ENCODE measurements around the gene NUDT19. TPM values are rescaled to one million over a fixed set of nuclear protein-coding genes. Genes with fewer than 3 reads are reported as not detected.
"Not testable (repeated sequence)": the region's sequence is repeated elsewhere in the genome, so short reads cannot be mapped to it uniquely, and the experiment has no call there.

Gene NUDT19
- total and polyA plus RNA-seq, 2 donors (not counting 3 experiments of a cell fraction or from before 2014, with no cell fraction given), result 6.6 to 14.0 TPM

DNA sequence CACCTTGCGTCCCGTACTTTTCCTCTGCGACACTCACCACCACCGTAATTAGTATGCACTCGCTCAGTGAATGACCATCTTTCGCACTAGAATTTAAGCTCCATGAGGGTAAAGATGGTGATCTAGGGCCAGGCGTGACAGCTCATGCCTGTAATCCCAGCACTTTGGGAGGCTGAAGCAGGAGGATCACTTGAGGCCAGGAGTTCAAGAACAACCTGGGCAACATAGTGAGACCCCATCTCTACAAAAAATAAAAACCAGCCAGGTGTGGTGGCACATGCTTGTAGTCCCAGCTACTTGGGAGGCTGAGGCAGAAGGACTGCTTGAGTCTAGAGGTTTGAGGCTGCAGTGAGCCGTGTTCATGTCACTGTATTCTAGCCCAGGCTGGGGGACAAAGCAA is 35.2 kb upstream of the NUDT19 start:
- H4K20me1 ChIP-seq (replicated peaks; ENCODE audit: control insufficient read depth, extremely low read depth, insufficient read depth, low read length); H3K36me3 ChIP-seq (ENCODE audit: control insufficient read depth in 2 of 2, extremely low read depth in 1 of 2, insufficient read depth in 2 of 2, low read length in 2 of 2); POLR2A ChIA-PET; BruUV-seq (replicated peaks); H3K9ac ChIP-seq (replicated peaks; ENCODE audit: extremely low read depth, insufficient read depth, low read length); H3K9me3 ChIP-seq (replicated peaks; ENCODE audit: control insufficient read depth, insufficient read depth, low read length); H3K4me3 ChIP-seq (replicated peaks in 1 of 3; ENCODE audit: insufficient read depth in 1 of 3, low read depth in 1 of 3, low read length in 3 of 3); H3K27me3 ChIP-seq (ENCODE audit: control insufficient read depth in 2 of 2, insufficient read depth in 2 of 2, low read length in 2 of 2); intact Hi-C loops (cut with micrococcal nuclease); H3K27ac ChIP-seq (ENCODE audit: insufficient read depth, low read depth, low read length); H3K4me1 ChIP-seq (ENCODE audit: control insufficient read depth, extremely low read depth, insufficient read depth, low read length); dilution Hi-C loops (cut with MboI; ENCODE audit: extremely low pct_ligation_motif_present, low sequenced_read_pairs); DNase-seq (ENCODE audit: low read depth, low spot score); H2AFZ ChIP-seq (ENCODE audit: low read depth, low read length); H3K9me1 ChIP-seq (replicated peaks; ENCODE audit: control insufficient read depth, extremely low read depth, insufficient read depth, low read length); H3K4me2 ChIP-seq (ENCODE audit: insufficient read depth, low read length); FAIRE-seq: not testable (repeated sequence)
- CTCF ChIA-PET, result interaction anchor here (0.7 to 1.8 kb wide), 3 partner anchors 8 to 1974 kb away, joined by 3 to 4 read pairs (median 4); no protein-coding TSS in a partner anchor
- H3K79me2 ChIP-seq (ENCODE audit: control insufficient read depth, insufficient read depth, low read length), result peaks cover 21% of the 10 kb centered on the region

DNA sequence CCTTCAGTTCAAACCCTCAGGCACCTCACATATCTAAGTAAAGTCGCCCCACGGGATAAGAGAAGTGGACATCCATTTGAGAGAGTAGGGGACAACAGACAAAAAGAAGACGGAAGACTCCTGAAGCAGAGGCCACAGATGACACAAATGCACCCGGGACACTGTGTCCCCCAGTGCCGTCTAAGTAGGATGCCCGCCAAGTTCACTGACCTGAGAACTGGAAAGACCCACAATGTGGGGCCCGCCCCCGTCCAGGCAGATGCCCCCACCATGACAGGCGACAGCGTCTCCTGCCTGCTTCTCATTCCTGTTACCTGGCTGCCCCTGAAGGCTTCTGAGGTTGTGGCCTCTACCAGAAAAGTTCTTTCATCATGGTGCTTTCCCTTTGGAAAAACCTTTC is 33.5 kb upstream of the NUDT19 start:
- Histone ChIP-seq H3K4me1 (ENCODE audit: control insufficient read depth, extremely low read depth, insufficient read depth, low read length) (peaks cover 7% of the 10 kb centered on the region), H3K4me3 (replicated peaks in 1 of 3; ENCODE audit: insufficient read depth in 1 of 3, low read depth in 1 of 3, low read length in 3 of 3) (no peak overlapping the region), H2AFZ (ENCODE audit: low read depth, low read length) (no peak overlapping the region), H3K27me3 (ENCODE audit: control insufficient read depth in 2 of 2, insufficient read depth in 2 of 2, low read length in 2 of 2) (no peaks in the 10 kb centered on the region), H3K9ac (replicated peaks; ENCODE audit: extremely low read depth, insufficient read depth, low read length) (no peak overlapping the region), H3K79me2 (ENCODE audit: control insufficient read depth, insufficient read depth, low read length) (peaks cover 28% of the 10 kb centered on the region), H3K9me1 (replicated peaks; ENCODE audit: control insufficient read depth, extremely low read depth, insufficient read depth, low read length) (no peaks in the 10 kb centered on the region), H4K20me1 (replicated peaks; ENCODE audit: control insufficient read depth, extremely low read depth, insufficient read depth, low read length) (no peaks in the 10 kb centered on the region), H3K4me2 (ENCODE audit: insufficient read depth, low read length) (no peak overlapping the region), H3K36me3 (ENCODE audit: control insufficient read depth in 2 of 2, extremely low read depth in 1 of 2, insufficient read depth in 2 of 2, low read length in 2 of 2) (peaks cover 0 to 8% of the 10 kb centered on the region in 2 experiments), H3K27ac (ENCODE audit: insufficient read depth, low read depth, low read length) (no peak overlapping the region), H3K9me3 (replicated peaks; ENCODE audit: control insufficient read depth, insufficient read depth, low read length) (no peaks in the 10 kb centered on the region)
- POLR2A ChIA-PET, result interaction anchor here (0.7 kb wide), 1 partner anchor 27 kb away, joined by 4 read pairs; no protein-coding TSS in a partner anchor
- DNase-seq (ENCODE audit: low read depth, low spot score) (no peak), FAIRE-seq (no peak)
- dilution Hi-C loops (cut with MboI; ENCODE audit: extremely low pct_ligation_motif_present, low sequenced_read_pairs) (no loop called here), intact Hi-C loops (cut with micrococcal nuclease) (no loop called here)
- TF ChIP-seq GATA2 (IDR thresholded peaks at IDR 0.05; ENCODE audit: insufficient read depth, insufficient read length, low read depth, low read length) (no peak), FOS (IDR thresholded peaks at IDR 0.05; ENCODE audit: borderline replicate concordance, insufficient read depth, low read length) (no peak), POLR2AphosphoS5 (IDR thresholded peaks at IDR 0.05; ENCODE audit: insufficient read depth, low read depth, low read length) (no peak)
- BruUV-seq (replicated peaks), result no TSS peak
- CTCF ChIA-PET, result no interaction called here
